HG02610 (cell line): Measurements from ENCODE around the gene PBX3.

Source experiments
- ATAC-seq: cut with Tn5 transposase; IDR thresholded peaks from one replicate; pipeline ENCODE4 v1.9.1; 2021; ENCODE audit warnings: mild to moderate bottlenecking, moderate library complexity; ENCODE audit not compliant: unreplicated experiment

Gene PBX3

GRCh38 chr9:125968714-125969374 lies 221.7 kb downstream of the PBX3 start:
- ATAC-seq: peak; percentile 35

- no peak for ATAC-seq
Measured at GRCh38 chr9:125969462-125969861, 222.3 kb downstream of the PBX3 start.

- peak; percentile 46 for ATAC-seq
Measured at GRCh38 chr9:125969868-125970267, 222.7 kb downstream of the PBX3 start.

GRCh38 chr9:125970340-125970739 lies 223.2 kb downstream of the PBX3 start:
- ATAC-seq: no peak

GRCh38 chr9:125971050-125971449 lies 223.9 kb downstream of the PBX3 start:
- no peak for ATAC-seq

GRCh38 chr9:125972012-125972729 lies 225.0 kb downstream of the PBX3 start:
- ATAC-seq: no peak

GRCh38 chr9:125973547-125973946 lies 226.4 kb downstream of the PBX3 start:
- ATAC-seq: no peak

GRCh38 chr9:125974705-125975104 lies 227.5 kb downstream of the PBX3 start:
- ATAC-seq: no peak

GRCh38 chr9:125977223-125977622 lies 230.1 kb downstream of the PBX3 start:
- no peak for ATAC-seq

- no peak for ATAC-seq
Measured at GRCh38 chr9:125979383-125979782, 232.2 kb downstream of the PBX3 start.

- no peak for ATAC-seq
Measured at GRCh38 chr9:125982798-125983406, 235.7 kb downstream of the PBX3 start.

GRCh38 chr9:125983681-125984080 lies 236.5 kb downstream of the PBX3 start:
- no peak for ATAC-seq

GRCh38 chr9:125984461-125984860 lies 237.3 kb downstream of the PBX3 start:
- ATAC-seq: no peak

GRCh38 chr9:125985142-125985997 lies 238.2 kb downstream of the PBX3 start:
- no peak for ATAC-seq

GRCh38 chr9:125985998-125986655 lies 239.0 kb downstream of the PBX3 start:
- no peak for ATAC-seq

- no peak for ATAC-seq
Measured at GRCh38 chr9:125986966-125987365, 239.8 kb downstream of the PBX3 start.

- no peak for ATAC-seq
Measured at GRCh38 chr9:125987420-125987819, 240.2 kb downstream of the PBX3 start.

GRCh38 chr9:125988479-125989050 lies 241.4 kb downstream of the PBX3 start:
- no peak for ATAC-seq

GRCh38 chr9:125989090-125989501 lies 241.9 kb downstream of the PBX3 start:
- no peak for ATAC-seq

- no peak for ATAC-seq
Measured at GRCh38 chr9:125989524-125990180, 242.5 kb downstream of the PBX3 start.
